OCI-LY1 (cell line): Measurements from ENCODE around the gene ASCC2.

Source experiments
- H2AFZ ChIP-seq: fragments of 200-600 bp; sonication (generic), shearing (Covaris generic); 2 replicates; pipeline ENCODE4 v1.6.0; 2014; ENCODE audit warnings: antibody characterized with exemption, mild to moderate bottlenecking, low read length
- H3F3A ChIP-seq: fragments of 200-600 bp; sonication (generic), shearing (Covaris generic); 2 replicates; pipeline ENCODE4 v1.6.0; 2014; ENCODE audit warnings: mild to moderate bottlenecking, antibody characterized with exemption, low read length, moderate library complexity; ENCODE audit not compliant: insufficient read depth
- H3K27ac ChIP-seq: fragments of 200-600 bp; sonication (generic); 2 replicates; pipeline ENCODE4 v1.5.1; 2014; ENCODE audit warnings: low read length, mixed run types, mild to moderate bottlenecking, low read depth; ENCODE audit not compliant: poor library complexity, severe bottlenecking
- H3K27me3 ChIP-seq: fragments of 200-600 bp; sonication (generic); 2 replicates; pipeline ENCODE4 v1.6.0; 2014; ENCODE audit warnings: antibody characterized with exemption, mild to moderate bottlenecking, low read length, moderate library complexity; ENCODE audit not compliant: insufficient read depth
- H3K36me3 ChIP-seq: fragments of 200-600 bp; sonication (generic); 2 replicates; pipeline ENCODE4 v1.6.1; 2014; ENCODE audit warnings: mild to moderate bottlenecking, antibody characterized with exemption, low read length, moderate library complexity, mixed read lengths; ENCODE audit not compliant: insufficient read depth
- H3K4me1 ChIP-seq: fragments of 200-600 bp; sonication (generic); 2 replicates; pipeline ENCODE4 v1.5.1; 2014; ENCODE audit warnings: mild to moderate bottlenecking, low read length, moderate library complexity; ENCODE audit not compliant: insufficient read depth, severe bottlenecking
- H3K4me2 ChIP-seq: fragments of 200-600 bp; sonication (generic), shearing (Covaris generic); 2 replicates; pipeline ENCODE4 v1.6.1; 2014; ENCODE audit warnings: low read length
- H3K4me3 ChIP-seq: fragments of 200-600 bp; sonication (generic); 2 replicates; pipeline ENCODE4 v1.5.1; 2014; ENCODE audit warnings: low read length, low read depth, mild to moderate bottlenecking, mixed read lengths; ENCODE audit not compliant: poor library complexity, severe bottlenecking
- H3K79me2 ChIP-seq: fragments of 200-600 bp; shearing (Covaris generic); 2 replicates; pipeline ENCODE4 v1.6.1; 2016; ENCODE audit warnings: mixed run types, low read length, mixed read lengths; ENCODE audit not compliant: insufficient read depth
- H3K9ac ChIP-seq: fragments of 200-600 bp; sonication (generic), shearing (Covaris generic); 2 replicates; pipeline ENCODE4 v1.6.1; 2014; ENCODE audit warnings: mild to moderate bottlenecking, low read length, mixed read lengths
- H3K9me2 ChIP-seq: fragments of 200-600 bp; sonication (generic), shearing (Covaris generic); 2 replicates; pipeline ENCODE4 v1.6.1; 2014; ENCODE audit warnings: low read depth, mild to moderate bottlenecking, low read length, mixed read lengths
- H3K9me3 ChIP-seq: fragments of 200-600 bp; shearing (Covaris generic); 2 replicates; pipeline ENCODE4 v1.6.1; 2014; ENCODE audit warnings: low read length, mixed read lengths
- H4K20me1 ChIP-seq: fragments of 200-600 bp; sonication (generic), shearing (Covaris generic); 2 replicates; pipeline ENCODE4 v1.6.0; 2016; ENCODE audit warnings: mild to moderate bottlenecking, low read length; ENCODE audit not compliant: insufficient read depth
- CTCF ChIP-seq: fragments of 200-600 bp; sonication (generic), shearing (Covaris generic); IDR thresholded peaks from 2 replicates; pipeline ENCODE4 v1.5.1; 2017; ENCODE audit warnings: mild to moderate bottlenecking, antibody characterized with exemption, low read length, moderate library complexity, mixed read lengths
- EZH2 ChIP-seq: fragments of 200-600 bp; sonication (generic), shearing (Covaris generic); IDR thresholded peaks from 2 replicates; pipeline ENCODE4 v1.8.0; 2017; ENCODE audit warnings: borderline replicate concordance, mixed run types, mild to moderate bottlenecking, antibody characterized with exemption, low read length, moderate library complexity, mixed read lengths

Gene ASCC2

GRCh38 chr22:29740216-29740615 lies 97.9 kb downstream of the ASCC2 start:
- Histone ChIP-seq H3K79me2 (no peaks in the 10 kb centered on the region), H2AFZ (no peak overlapping the region), H3K27me3 (no peaks in the 10 kb centered on the region), H3K4me3 (no peak overlapping the region), H3K9me3 (no peaks in the 10 kb centered on the region), H3K9ac (no peak overlapping the region), H3K4me2 (no peak overlapping the region), H3K4me1 (no peaks in the 10 kb centered on the region), H3F3A (no peaks in the 10 kb centered on the region), H3K36me3 (0 out of 2 replicates have a peak, but pooled peaks cover 6% of the 10 kb centered on the region), H4K20me1 (no peaks in the 10 kb centered on the region), H3K9me2 (no peaks in the 10 kb centered on the region), H3K27ac (no peak overlapping the region)
- TF ChIP-seq EZH2 (no peak), CTCF (no peak)

DNA sequence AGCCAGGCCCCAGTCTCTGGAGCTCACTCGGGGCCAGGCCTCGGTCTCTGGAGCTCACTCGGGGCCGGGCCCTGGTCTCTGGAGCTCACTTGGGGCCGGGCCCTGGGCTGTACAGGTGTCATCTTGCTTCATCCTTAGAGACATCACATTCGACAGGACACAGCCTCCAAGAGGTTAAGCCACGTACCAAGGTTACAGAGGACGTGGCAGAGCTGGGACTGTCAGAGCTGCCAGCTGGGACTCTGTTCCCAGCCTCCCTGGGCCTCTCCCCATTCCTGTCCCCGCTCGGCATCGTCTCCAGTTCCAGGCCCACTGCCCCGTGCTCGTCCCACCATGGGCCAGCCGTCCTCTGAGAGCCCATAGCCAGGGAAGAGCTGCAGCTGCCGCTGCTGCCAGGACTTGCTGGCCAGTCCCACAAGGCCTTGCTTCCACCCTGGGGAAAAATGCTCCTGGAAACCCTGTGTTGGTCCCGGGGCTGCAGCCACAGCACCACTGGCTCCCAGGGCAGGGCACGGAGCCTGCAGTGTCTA lies 98.7 kb downstream of the ASCC2 start:
- Histone ChIP-seq H3K4me2 (no peak overlapping the region), H3K4me1 (no peaks in the 10 kb centered on the region), H4K20me1 (no peaks in the 10 kb centered on the region), H3F3A (no peaks in the 10 kb centered on the region), H3K27me3 (no peaks in the 10 kb centered on the region), H3K79me2 (no peaks in the 10 kb centered on the region), H3K9me3 (no peaks in the 10 kb centered on the region), H3K36me3 (0 out of 2 replicates have a peak, but pooled peaks cover 6% of the 10 kb centered on the region), H3K9ac (no peak overlapping the region), H3K27ac (no peak overlapping the region), H3K4me3 (no peak overlapping the region), H3K9me2 (no peaks in the 10 kb centered on the region), H2AFZ (no peak overlapping the region)
- TF ChIP-seq EZH2 (no peak), CTCF (no peak)
